Cerebellar nuclear complex (tissue), 1 donor: ENCODE measurements around the gene APOC1.
A peak's percentile ranks its signal among the peaks of the same experiment; 100 is the strongest.
"Not testable (repeated sequence)": the region's sequence is repeated elsewhere in the genome, so short reads cannot be mapped to it uniquely, and the experiment has no call there.

Experiments
- DNase-seq, 2 experiments: peaks; one replicate each; lab custom pipeline; 2025; lab: John Stamatoyannopoulos, UW

Gene APOC1

DNA sequence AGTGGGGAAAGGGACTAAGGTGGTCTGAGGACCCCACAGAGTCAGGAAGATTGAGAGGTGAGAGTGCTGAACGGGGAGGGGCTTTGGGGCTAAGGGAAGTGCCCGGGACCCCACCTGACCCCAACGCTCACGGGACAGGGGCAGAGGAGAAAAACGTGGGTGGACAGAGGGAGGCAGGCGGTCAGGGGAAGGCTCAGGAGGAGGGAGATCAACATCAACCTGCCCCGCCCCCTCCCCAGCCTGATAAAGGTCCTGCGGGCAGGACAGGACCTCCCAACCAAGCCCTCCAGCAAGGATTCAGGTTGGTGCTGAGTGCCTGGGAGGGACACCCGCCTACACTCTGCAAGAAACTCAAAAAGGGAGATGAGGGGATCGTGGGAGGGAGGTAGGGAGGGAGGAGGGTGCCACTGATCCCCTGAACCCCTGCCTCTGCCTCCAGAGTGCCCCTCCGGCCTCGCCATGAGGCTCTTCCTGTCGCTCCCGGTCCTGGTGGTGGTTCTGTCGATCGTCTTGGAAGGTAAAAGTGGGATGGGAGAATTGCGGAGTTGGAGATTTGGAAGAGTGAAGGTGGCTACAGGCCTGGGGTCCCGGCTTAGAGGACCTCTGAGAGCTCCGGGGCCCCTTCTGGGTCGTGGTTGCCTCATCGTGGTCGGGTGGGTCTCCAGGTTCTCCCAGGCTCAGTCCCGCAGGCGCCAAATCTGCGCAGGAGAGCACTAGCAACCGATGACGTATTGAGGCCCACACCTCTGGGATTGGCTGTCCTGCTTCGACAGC is at the start of gene APOC1:
APOC1 (plus strand) TSS at position 176 of the 774 bp plus-strand sequence; CDS start at position 460, 284 bp downstream.
- peak in 1 of 2 experiments; percentile 13 for DNase-seq

DNA sequence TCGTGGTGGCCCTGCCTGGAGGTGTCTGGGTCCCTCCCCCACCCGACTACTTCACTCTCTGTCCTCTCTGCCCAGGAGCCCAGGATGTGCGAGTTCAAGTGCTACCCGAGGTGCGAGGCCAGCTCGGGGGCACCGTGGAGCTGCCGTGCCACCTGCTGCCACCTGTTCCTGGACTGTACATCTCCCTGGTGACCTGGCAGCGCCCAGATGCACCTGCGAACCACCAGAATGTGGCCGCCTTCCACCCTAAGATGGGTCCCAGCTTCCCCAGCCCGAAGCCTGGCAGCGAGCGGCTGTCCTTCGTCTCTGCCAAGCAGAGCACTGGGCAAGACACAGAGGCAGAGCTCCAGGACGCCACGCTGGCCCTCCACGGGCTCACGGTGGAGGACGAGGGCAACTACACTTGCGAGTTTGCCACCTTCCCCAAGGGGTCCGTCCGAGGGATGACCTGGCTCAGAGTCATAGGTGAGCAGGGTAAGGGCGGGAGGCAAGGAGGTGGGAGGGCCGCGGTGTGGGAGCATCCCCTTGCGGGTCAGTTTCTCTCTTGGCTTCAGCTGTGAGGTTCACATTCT is 49.1 kb upstream of the APOC1 start:
- no peak for DNase-seq

DNA sequence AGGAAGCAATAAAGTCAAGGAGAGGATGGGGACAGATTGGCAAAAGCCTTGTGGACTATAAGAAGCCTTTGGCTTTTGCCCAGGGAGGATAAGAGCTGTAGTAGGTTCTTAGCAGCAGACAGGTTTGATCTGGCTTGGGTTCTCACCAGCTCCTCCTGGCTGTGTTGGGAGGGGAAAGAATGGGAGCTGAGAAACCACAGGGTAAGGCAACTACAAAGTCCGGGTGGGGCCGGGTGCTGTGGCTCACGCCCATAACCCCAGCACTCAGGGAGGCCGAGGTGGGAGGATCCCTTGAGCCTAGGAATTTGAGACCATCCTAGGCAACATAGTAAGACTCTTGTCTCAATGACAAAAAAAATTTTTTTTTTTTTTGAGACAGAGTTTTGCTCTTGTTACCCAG is 47.7 kb upstream of the APOC1 start:
- DNase-seq: no peak

DNA sequence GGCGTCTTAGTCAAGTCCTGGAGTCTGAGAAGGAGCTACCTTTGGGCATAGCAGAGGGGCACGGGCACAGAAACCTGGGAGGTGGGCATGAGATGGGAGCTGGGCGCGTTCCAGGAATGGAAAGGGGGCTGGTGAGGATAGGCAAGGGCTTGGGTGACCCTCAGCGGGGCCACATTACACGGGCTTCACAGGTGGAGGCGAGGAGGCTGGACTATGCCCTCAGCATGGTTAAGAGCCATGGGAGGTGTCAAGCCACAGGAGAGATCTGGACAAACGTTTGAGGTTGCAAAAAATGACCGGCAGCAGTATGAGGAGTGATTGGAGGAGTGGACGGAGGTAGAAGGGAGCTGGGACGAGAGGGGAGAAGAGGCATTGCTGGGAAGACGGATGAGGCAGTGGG is 46.8 kb upstream of the APOC1 start:
- no peak for DNase-seq

DNA sequence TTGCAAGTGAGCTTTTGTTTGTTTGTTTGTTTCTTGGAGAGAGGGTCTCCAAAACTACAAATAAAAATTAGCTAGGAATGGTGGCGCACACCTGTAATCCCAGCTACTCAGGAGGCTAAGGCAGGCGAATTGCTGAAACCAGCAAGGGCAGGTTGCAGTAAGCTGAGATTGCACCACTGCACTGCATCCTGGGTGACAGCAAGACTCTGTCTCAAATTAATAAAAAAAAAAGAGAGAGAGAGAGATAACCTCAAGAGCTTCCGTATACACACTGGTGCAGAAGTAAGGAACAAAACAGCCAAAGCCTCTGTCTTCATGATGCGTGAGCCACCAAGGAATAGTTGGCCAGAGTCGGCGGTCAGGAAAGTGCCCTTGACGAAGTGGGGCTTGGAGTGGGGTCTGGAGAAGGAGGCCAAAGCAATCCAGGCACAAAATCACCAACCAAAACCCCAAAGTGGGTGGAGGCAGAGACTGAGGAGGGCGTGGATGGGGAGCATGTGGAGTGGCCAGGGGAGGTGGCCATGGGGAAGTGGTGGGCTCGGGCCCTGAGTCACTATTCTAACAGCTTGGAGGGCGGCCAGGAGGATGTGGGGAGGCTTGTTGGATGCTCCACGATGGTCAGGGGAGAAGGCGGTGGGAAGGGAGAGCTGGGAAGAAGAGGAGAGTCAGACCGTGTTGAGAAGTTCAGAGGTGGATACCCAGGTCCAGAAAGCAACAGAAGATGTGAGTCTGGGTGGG is 44.5 kb upstream of the APOC1 start:
- DNase-seq: no peak

DNA sequence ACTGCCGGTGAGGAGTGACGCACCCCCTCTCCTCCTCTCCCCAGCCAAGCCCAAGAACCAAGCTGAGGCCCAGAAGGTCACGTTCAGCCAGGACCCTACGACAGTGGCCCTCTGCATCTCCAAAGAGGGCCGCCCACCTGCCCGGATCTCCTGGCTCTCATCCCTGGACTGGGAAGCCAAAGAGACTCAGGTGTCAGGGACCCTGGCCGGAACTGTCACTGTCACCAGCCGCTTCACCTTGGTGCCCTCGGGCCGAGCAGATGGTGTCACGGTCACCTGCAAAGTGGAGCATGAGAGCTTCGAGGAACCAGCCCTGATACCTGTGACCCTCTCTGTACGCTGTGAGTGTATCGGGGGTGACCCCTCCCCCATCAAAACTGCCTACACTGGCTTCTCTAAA is 42.6 kb upstream of the APOC1 start:
- DNase-seq: no peak

DNA sequence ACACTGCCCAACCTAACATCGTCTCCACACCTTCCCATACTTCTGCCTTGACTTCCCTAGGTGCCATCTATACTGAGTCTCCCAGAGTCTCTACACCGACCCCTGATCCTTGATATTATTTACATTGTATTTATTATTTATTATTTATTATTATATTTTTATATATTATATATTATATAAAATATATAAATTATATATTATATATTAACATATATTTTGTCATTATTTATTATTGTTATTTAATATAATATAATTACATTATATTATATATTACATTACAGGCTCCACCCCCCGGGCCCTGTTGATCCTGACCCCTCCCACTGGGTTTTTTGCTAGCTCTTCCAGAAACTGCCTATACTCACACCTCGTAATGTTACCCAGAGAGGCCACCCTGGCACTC is 41.7 kb upstream of the APOC1 start:
- DNase-seq: no peak

DNA sequence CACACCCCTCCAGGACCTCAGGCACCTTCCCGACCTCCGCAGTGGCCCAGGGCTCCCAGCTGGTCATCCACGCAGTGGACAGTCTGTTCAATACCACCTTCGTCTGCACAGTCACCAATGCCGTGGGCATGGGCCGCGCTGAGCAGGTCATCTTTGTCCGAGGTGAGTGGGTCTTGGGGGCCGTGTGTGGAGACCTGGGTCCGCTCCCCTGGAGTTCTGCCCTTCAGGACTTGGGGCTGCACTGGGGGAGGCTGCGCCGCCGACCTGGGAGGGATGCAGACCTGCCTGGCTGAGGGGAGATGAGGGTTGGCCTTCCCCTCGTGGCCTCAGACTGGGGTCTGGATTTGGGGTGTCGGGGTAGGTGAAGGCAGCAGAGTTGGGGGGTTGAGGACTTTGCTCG is 40.1 kb upstream of the APOC1 start:
- DNase-seq: no peak

DNA sequence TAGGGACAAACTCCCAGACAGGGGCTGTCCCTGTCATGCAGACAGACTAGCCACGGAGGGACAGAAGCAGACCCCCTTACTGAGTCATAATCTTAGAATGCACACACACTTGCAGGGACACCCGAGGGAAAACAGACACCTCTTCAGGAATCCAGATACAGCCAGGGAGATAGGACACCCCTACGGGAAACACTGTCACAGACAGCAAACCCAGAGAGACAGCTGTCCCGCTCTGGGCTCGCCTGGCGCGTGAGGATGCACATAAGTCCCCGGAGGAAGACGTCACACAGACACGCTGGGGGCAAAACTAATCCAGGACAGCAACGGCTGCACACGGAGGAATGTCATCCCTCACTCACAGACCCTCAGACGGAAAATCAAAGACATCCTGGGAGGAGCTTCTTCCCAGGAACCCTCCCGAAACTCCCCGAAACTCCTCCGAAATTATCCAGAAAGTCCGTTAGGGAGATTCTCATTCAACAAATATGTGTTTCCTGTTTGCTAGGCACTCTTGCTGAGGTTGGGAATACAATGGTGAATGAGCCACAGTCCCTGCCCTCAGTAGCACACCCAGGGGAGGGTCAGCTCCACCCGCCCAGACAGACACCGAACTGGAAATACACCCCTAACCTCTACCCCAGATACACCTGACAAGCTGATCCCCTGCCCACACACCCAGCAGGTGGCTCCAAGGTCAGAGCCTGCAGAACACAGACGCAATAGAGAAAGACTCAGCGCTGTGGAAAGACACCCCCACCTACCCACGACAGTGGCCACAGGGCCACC is 38.5 kb upstream of the APOC1 start:
- no peak for DNase-seq

DNA sequence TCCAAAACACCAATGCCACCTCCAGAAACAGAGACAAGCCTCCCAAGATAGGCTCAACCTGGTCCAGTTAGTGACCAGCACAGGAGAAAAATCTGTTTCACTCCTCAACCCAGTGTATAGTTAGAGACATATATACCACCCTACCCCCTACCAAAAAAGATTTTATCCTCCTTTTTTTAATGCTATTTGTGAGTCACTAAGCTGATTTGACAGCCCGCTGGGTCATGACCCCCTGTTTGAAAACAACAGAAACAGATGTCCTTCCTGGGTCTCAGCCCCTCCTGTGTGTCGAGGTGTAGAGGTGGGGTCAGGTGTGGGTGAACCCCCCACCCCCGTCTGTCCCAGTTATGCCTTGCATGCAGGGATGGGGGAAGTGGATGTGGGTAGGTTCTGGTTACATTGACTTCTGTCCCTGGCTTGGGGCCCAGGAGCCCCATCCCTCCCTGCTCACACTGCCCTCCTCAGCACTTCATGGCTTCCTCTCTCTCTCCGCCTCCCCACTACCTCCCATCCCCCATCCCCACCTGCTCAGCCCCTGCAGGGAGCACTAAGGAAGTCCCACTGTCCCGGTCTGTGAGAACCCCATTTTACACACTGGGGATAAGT is 37.4 kb upstream of the APOC1 start:
- DNase-seq: no peak

DNA sequence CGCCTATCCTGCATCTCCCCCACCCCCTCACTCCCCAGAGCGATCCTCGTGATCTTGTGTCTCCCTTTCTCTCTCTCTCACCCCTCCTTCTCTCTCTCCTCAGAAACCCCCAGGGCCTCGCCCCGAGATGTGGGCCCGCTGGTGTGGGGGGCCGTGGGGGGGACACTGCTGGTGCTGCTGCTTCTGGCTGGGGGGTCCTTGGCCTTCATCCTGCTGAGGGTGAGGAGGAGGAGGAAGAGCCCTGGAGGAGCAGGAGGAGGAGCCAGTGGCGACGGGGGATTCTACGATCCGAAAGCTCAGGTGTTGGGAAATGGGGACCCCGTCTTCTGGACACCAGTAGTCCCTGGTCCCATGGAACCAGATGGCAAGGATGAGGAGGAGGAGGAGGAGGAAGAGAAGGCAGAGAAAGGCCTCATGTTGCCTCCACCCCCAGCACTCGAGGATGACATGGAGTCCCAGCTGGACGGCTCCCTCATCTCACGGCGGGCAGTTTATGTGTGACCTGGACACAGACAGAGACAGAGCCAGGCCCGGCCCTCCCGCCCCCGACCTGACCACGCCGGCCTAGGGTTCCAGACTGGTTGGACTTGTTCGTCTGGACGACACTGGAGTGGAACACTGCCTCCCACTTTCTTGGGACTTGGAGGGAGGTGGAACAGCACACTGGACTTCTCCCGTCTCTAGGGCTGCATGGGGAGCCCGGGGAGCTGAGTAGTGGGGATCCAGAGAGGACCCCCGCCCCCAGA is 36.1 kb upstream of the APOC1 start:
- DNase-seq: no peak

DNA sequence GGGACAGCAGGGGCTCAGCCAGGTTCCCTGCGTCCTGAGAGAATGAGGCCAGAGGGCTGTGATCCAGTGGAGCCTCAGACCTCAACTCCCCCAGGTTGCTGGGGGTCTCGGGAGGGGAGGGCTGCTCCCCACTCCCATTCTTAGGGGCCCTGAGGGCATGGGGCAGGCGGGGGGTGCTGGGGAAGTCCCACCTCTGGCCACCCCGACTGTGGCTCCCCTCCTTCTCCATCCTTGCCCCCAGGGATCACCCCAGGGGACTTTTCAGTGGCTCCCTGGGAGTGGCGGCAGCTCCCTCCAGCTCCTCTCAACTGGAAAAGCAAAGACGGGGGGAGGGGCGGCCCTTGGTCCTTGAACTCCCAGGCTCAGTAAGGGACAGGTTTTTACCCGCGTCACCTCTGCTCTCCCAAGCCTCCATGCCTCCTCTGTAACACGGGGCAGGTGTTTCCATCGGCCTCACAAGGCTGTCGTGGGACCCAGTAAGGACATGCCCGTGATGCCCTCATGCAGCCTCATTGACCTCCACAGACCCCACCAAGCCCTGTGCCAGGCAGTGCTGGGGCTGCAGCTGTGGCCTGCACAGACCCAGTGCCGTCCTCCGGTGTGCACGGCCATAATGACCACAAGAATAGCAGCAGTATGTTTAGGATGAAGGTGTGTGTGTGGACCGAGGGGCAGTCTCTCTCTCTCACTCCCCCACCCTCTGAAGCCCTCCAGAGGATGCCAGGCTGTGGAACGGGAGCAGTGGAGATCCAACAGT is 34.9 kb upstream of the APOC1 start:
- DNase-seq: no peak

DNA sequence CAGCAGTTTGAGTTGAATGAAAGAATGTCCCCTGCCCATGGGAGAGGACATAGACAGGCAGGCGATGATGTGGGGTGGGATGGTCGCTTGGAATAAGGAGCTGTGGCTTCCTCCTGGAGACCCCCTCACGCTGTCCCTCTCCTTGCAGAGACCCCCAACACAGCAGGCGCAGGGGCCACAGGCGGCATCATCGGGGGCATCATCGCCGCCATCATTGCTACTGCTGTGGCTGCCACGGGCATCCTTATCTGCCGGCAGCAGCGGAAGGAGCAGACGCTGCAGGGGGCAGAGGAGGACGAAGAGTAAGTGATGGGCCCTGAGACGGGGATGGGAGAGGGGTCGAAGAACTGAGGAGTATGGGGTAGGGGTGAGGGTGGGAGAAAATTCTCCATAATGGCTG is 32.3 kb upstream of the APOC1 start:
- no peak for DNase-seq

DNA sequence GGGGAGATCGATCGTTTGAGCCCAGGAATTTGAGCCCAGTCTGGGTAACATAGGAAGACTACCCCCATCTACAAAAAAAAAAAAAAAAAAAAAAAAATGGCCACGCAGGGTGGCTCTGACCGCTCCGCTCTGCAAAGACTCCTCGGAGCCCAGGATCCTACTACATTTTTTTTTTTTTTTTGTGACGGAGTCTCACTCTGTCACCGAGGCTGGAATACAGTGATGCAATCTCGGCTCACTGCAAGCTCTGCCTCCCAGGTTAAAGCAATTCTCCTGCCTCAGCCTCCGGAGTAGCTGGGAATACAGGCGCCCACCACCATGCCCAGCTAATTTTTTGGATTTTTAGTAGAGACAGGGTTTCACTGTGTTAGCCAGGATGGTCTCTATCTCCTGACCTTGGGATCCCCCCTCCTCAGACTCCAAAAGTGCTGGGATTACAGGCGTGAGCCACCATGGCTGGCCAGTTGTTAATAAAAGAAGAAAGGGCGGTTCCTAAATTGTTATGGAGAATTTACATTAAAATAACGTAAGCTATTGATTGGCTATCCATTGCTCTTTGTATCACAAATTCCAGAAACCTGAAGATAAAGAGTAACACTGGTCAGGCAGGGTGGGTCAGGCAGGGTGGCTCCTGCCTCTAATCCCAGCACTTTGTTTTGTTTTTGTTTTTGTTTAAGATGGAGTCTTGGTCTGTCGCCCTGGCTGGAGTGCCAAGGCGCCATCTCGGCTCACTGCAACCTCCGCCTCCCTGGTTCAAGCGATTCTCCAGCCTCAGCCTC is 31.6 kb upstream of the APOC1 start:
- not testable (repeated sequence) for DNase-seq

DNA sequence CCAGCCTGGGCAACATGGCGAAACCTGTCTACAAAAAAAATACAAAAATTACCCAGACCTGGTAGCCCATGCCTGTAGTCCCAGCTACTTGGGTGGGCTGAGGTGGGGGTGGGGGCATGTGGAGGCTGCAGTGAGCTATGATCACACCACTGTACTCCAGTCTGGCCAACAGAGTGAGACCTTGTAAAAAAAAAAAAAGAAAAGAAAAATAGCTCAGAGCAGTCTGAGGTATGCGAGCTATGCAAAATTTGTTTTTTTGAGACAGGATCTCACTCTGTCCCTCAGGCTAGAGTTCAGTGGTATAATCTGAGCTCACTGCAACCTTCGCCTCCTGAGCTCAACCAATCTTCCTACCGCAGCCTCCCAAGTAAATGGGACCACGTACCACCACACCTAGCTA is 30.5 kb upstream of the APOC1 start:
- no peak for DNase-seq

DNA sequence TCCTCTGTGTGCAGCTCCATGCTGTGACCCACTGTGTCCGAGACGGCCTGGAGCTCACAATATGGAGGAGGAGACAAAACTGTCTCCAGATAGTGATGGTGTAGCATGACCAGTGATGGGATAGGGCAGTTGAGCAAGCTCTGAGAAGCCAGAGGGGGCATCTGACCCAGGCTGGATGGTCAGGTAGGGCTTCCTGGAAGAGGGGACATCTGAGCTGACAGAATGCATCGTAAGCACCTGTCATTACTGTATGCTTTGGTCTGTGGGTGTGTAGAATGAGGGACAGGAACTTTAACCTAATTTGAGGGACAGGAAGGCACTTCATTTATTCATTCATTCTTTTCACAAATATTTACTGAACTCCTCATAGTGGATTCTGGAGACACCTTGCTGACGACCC is 29.8 kb upstream of the APOC1 start:
- DNase-seq: no peak

DNA sequence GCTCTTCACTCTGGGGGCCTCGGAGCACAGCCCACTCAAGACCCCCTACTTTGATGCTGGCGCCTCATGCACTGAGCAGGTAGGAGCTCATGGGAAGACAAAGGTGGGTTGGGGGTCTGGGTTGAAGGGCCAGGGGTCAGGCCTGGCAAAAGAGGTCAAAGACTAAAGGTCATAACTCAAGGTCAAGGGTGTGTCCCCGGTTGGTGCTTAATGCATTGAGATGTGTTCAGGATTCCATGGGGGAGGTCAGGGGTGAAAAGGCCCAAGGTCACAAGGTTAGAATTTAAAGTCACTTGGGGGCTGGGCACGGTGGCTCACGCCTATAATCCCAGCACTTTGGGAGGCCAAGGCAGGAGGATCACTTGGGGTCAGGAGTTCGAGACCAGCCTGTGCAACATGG is 28.3 kb upstream of the APOC1 start:
- DNase-seq: no peak

DNA sequence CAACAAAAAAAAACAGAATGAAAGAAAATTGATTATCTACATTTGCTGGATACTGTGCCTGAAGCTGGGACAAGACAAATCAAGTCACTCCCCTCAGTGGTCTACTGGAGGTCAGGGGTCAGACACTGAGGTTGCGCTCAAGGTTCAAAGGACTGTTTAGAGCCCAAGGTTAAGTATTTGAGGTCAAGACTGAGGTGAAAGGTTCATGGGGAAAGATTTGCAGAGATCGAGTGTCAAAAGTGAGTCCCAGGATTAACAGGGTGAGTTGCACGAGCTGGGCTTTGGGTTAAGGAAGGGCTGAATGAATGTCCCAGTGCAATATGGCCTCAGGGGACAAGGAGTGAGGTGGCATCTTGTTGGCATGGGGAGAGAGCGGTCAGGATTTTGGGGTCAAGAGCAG is 26.8 kb upstream of the APOC1 start:
- no peak for DNase-seq

DNA sequence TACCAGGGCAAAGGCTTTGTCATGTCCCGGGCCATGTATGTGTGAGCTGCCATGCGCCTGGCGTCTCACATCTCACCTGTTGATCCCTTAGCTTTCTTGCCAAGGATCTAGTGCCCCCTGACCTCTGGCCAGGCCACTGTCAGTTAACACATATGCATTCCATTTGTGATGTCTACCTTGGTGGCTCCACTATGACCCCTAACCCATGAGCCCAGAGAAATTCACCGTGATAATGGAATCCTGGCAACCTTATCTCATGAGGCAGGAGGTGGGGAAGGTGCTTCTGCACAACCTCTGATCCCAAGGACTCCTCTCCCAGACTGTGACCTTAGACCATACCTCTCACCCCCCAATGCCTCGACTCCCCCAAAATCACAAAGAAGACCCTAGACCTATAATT is 26.1 kb upstream of the APOC1 start:
- DNase-seq: not testable (repeated sequence)
